ENCODE data around the gene CPSF3. TPM values are rescaled to one million over a fixed set of nuclear protein-coding genes. Genes with fewer than 3 reads are reported as not detected.

Gene CPSF3
- total RNA-seq, 1 donor from 2014 or later: 23.2 TPM

DNA sequence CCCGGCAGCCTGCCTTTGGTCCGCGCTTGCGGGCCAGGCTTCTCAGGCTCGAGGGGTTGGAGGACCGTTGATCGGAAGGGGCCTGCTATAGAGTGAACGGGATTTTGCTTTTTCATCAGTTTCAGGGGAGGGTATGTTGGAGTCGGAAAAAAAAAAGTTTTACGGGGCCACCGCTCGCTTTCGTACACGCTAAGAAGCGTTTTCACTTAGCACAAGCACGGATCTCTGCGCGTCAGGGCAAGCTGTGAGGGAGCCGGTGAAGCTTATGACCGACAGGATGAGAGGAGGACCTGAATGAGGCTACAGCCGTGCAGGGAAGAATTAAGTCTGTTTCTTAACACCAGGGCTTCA, 443 bp downstream of the CPSF3 start:
- H3K9me3 ChIP-seq: no peaks in the 10 kb centered on the region
- peaks cover 30% of the 10 kb centered on the region for H3K4me1 ChIP-seq
- intact Hi-C loops (cut with DNase I): no loop called here
- TF ChIP-seq, protein P1, sequence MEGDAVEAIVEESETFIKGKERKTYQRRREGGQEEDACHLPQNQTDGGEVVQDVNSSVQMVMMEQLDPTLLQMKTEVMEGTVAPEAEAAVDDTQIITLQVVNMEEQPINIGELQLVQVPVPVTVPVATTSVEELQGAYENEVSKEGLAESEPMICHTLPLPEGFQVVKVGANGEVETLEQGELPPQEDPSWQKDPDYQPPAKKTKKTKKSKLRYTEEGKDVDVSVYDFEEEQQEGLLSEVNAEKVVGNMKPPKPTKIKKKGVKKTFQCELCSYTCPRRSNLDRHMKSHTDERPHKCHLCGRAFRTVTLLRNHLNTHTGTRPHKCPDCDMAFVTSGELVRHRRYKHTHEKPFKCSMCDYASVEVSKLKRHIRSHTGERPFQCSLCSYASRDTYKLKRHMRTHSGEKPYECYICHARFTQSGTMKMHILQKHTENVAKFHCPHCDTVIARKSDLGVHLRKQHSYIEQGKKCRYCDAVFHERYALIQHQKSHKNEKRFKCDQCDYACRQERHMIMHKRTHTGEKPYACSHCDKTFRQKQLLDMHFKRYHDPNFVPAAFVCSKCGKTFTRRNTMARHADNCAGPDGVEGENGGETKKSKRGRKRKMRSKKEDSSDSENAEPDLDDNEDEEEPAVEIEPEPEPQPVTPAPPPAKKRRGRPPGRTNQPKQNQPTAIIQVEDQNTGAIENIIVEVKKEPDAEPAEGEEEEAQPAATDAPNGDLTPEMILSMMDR (IDR thresholded peaks at IDR 0.05): no peak
- no peak for ATAC-seq
- peak overlapping the region; percentile 91 for H3K27ac ChIP-seq
- no peak for DNase-seq
- peak overlapping the region; percentile 85 for H3K4me3 ChIP-seq
- no peaks in the 10 kb centered on the region for H3K27me3 ChIP-seq
- H3K36me3 ChIP-seq: peaks cover under 1% of the 10 kb centered on the region

DNA sequence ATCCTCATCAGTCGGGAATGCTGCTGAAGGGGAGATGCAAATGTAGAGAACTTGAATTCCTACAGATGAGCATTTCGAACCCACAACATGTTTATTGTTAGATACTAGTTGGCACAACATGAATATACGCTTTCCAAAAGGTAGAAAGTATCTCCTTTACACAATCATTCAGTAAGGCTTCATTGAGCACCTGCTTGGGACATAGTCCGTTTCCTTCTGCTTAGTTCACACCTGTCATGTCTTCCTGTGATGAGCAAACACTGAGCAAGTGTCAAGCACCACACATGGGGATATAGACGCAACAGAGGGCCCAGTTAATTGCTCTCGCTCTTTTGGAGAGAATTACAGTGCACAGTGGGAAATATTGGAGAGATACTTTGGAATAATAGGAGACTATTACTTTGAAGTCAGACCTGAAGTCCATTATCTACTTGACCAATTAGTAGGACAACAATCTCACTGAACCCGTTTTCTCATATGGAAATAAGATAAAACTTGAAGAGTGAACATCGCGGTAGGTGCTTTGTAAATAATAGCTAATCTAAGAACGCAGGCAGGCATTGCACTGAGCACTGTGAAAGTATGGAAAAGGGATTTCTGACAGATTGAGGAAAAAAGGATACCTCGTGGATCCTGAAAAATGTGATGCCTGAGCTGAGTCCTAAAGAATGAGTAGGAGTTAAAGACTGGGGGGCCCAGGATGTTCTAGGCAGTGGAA, 1.2 kb downstream of the CPSF3 start:
- H3K36me3 ChIP-seq: peaks cover 7% of the 10 kb centered on the region
- TF ChIP-seq, protein P1 (IDR thresholded peaks at IDR 0.05): no peak
- no peaks in the 10 kb centered on the region for H3K9me3 ChIP-seq
- peaks cover 28% of the 10 kb centered on the region for H3K4me1 ChIP-seq
- DNase-seq: no peak
- no peak for ATAC-seq
- intact Hi-C loops (cut with DNase I): no loop called here
- H3K27ac ChIP-seq: no peak overlapping the region
- H3K27me3 ChIP-seq: no peaks in the 10 kb centered on the region
- peak overlapping the region; percentile 85 for H3K4me3 ChIP-seq

DNA sequence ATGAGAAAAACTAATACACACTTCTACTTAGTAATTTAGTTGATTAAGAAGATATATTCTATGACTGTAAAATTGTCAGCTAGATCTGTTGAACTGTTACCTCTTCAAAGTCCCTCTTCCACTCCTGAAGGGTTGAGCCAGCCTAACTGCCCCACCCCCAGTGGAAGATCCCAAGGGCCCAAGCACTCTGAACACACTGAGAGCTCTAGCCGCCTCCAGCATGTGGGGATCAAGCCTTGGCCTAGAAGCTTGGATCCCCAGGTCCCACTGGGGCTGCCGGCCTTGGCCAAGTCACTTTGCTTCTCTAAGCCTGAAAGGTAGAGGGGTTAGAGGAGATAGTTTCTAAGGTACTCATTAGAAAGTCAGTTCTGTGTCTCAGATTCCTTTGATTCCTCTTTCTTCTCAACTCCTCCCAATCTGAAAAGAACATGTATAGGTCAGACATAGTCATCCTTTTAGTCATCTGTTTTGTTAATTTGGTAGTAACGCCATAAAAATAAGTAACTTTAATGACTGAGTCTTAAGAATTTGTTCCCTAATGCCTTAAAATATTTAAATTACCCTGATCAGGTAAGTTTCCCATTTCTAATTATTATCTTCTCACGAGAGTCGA, 5.6 kb downstream of the CPSF3 start:
- Histone ChIP-seq H3K27ac (no peak overlapping the region), H3K4me3 (no peak overlapping the region), H3K27me3 (no peaks in the 10 kb centered on the region), H3K9me3 (no peaks in the 10 kb centered on the region), H3K4me1 (peaks cover 10% of the 10 kb centered on the region), H3K36me3 (peaks cover 52% of the 10 kb centered on the region)
- TF ChIP-seq, protein P1 (IDR thresholded peaks at IDR 0.05): no peak
- intact Hi-C loops (cut with DNase I): no loop called here
- DNase-seq (no peak), ATAC-seq (no peak)

DNA sequence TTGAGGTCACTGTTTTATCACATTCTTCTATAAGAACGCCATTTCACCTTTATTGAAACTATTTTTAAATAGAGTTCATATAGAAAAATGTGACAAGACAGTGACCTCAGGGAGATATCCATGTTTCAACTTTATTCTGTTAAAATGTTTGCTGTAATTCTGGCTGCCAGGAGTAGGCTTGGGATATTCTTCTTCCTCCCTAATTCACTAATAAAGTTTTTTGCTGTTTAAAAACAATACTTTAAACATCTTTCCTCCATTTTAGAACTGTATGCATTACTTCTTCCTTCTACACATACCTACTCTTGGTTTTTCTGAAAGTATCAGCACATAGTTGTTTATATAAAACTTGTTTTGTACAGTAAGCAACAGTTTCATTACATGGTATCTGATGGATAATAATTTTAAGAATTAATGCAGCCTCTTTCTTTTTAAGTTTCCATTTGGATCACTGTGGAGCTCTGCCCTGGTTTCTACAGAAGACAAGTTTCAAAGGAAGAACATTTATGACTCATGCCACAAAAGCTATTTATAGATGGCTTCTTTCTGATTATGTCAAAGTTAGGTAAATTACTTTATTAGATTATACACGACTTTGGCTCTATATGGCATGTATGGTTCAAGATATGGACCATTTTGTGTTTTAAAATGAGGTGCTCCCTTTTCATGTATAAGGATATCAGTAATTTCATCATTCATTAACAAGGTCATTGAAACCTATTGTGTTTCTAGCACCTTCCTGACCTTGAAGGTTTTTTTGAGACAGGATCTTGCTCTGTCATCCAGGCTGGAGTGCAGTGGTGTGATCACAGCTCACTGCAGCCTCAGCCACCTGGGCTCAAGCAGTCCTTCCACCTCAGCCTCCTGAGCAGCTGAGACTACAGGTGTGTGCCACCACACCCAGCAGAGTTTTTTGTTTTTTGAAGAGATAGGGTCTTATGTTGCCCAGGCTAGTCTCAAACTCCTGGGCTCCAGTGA, 7.2 kb downstream of the CPSF3 start:
- DNase-seq: no peak
- Histone ChIP-seq H3K4me1 (no peaks in the 10 kb centered on the region), H3K27me3 (no peaks in the 10 kb centered on the region), H3K27ac (no peak overlapping the region), H3K4me3 (no peak overlapping the region), H3K36me3 (peaks cover 63% of the 10 kb centered on the region), H3K9me3 (no peaks in the 10 kb centered on the region)
- ATAC-seq: no peak
- TF ChIP-seq, protein P1 (IDR thresholded peaks at IDR 0.05): no peak
- intact Hi-C loops (cut with DNase I): no loop called here

DNA sequence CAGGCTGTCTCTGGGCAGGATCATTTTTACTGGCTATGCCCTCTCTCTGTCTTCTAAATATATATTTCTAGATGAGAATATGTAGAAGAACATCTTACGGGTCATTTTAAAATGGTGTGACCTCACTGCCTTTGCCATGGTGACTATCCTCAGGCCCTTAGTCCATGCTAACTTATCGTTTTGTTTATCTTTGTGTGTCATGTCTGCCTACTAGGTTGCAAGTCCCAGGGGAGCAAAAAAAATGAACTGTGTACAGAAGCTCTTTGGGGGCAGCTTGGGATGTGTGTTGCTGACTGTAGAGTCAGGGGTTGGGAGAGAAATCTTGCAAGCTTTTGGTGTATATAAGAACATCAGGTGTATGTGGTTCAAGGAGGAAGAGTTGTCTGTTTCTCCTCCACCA, 11.0 kb downstream of the CPSF3 start:
- Histone ChIP-seq H3K4me1 (no peaks in the 10 kb centered on the region), H3K4me3 (no peak overlapping the region), H3K27me3 (no peaks in the 10 kb centered on the region), H3K9me3 (no peaks in the 10 kb centered on the region), H3K27ac (no peak overlapping the region), H3K36me3 (peaks cover 94% of the 10 kb centered on the region)
- DNase-seq: no peak
- TF ChIP-seq, protein P1 (IDR thresholded peaks at IDR 0.05): no peak
- no peak for ATAC-seq
- intact Hi-C loops (cut with DNase I): no loop called here
